K562 (cell line): ENCODE results near the gene KNL1. TPM values are rescaled to one million over a fixed set of nuclear protein-coding genes. Genes with fewer than 3 reads are reported as not detected.

Experiments
- BCL6 ChIP-seq: fragments of 250-450 bp; sonication (Bioruptor Pico); IDR thresholded peaks from 2 replicates; pipeline ENCODE4 v1.4.0; 2020
- DNMT1 ChIP-seq: fragments of 450-650 bp; IDR thresholded peaks from 2 replicates; pipeline ENCODE4 v1.6.1; 2016; ENCODE audit warnings: antibody characterized with exemption, mild to moderate bottlenecking
- GTF2E2 ChIP-seq: fragments of 200-800 bp; sonication (Bioruptor generic); IDR thresholded peaks from 2 replicates; pipeline ENCODE4 v1.6.1; 2016; ENCODE audit warnings: missing genetic modification characterization, missing compliant biosample characterization
- HBP1 ChIP-seq: fragments of 450-650 bp; formaldehyde crosslinking; IDR thresholded peaks from 2 replicates; pipeline ENCODE4 v1.4.0; 2022; ENCODE audit warnings: missing genetic modification characterization
- LEF1 ChIP-seq: fragments of 450-650 bp; IDR thresholded peaks from 2 replicates; pipeline ENCODE4 v1.6.1; 2016; ENCODE audit warnings: mild to moderate bottlenecking
- MNT ChIP-seq, 2 experiments: fragments of 450-650 bp; conservative IDR thresholded peaks; 2 replicates each; pipeline ENCODE4 v1.6.1; 2017; ENCODE audit warnings: mild to moderate bottlenecking in 2 of 2, moderate library complexity in 2 of 2
- MXI1 ChIP-seq: IDR thresholded peaks from 2 replicates; pipeline ENCODE4 v1.6.1; 2011; ENCODE audit warnings: low read depth, mild to moderate bottlenecking, improper control_type of control experiment, low read length
- NCOA4 ChIP-seq: fragments of 450-650 bp; IDR thresholded peaks from 2 replicates; pipeline ENCODE4 v1.6.1; 2018; ENCODE audit warnings: mild to moderate bottlenecking; ENCODE audit not compliant: partially characterized antibody
- PTBP1 ChIP-seq: fragments of 200-400 bp; formaldehyde crosslinking; IDR thresholded peaks from 2 replicates; pipeline ENCODE4 v1.6.1; 2017; ENCODE audit warnings: low read depth, low read length
- RFX1 ChIP-seq: fragments of 450-650 bp; IDR thresholded peaks from 2 replicates; pipeline ENCODE4 v1.6.1; 2016; ENCODE audit warnings: mild to moderate bottlenecking, moderate library complexity
- SOX6 ChIP-seq: fragments of 450-650 bp; IDR thresholded peaks from 2 replicates; pipeline ENCODE4 v1.6.1; 2014; ENCODE audit warnings: mild to moderate bottlenecking
- TAF9B ChIP-seq: fragments of 450-650 bp; IDR thresholded peaks from 2 replicates; pipeline ENCODE4 v1.6.1; 2018; ENCODE audit warnings: mild to moderate bottlenecking; ENCODE audit not compliant: partially characterized antibody
- TBL1XR1 ChIP-seq, 2 experiments: IDR thresholded peaks; 2 replicates each; pipeline ENCODE4 v1.6.1; 2012; ENCODE audit warnings: improper control_type of control experiment in 2 of 2, low read length in 2 of 2, mild to moderate bottlenecking in 1 of 2
- TCF3 ChIP-seq: sonication (generic); formaldehyde crosslinking; IDR thresholded peaks from 2 replicates; pipeline ENCODE4 v1.4.0; 2020; ENCODE audit warnings: mild to moderate bottlenecking, missing genetic modification reagents
- THRAP3 ChIP-seq: fragments of 450-650 bp; IDR thresholded peaks from 2 replicates; pipeline ENCODE4 v1.6.1; 2016; ENCODE audit warnings: mild to moderate bottlenecking, inconsistent platforms, borderline replicate concordance
- TRIM24 ChIP-seq, 2 experiments: fragments of 450-650 bp; IDR thresholded peaks; 2 replicates each; pipeline ENCODE4 v1.6.1; 2016
- ZC3H8 ChIP-seq: fragments of 450-650 bp; IDR thresholded peaks from 2 replicates; pipeline ENCODE4 v1.6.1; 2017
- ZNF121 ChIP-seq: sonication (generic); formaldehyde crosslinking; conservative IDR thresholded peaks from 2 replicates; pipeline ENCODE4 v1.8.0; 2022; ENCODE audit warnings: missing genetic modification reagents
- ZNF398 ChIP-seq: fragments of 250-450 bp; sonication (Bioruptor Pico); IDR thresholded peaks from 2 replicates; pipeline ENCODE4 v1.8.0; 2021; ENCODE audit warnings: moderate library complexity, mild to moderate bottlenecking, inconsistent platforms
- ZNF551 ChIP-seq: fragments of 250-450 bp; sonication (Bioruptor Pico); IDR thresholded peaks from 2 replicates; pipeline ENCODE4 v1.5.0; 2021; ENCODE audit warnings: mild to moderate bottlenecking, moderate library complexity
- polyA plus RNA-seq, 8 experiments: library from polyadenylated mRNA; depleted of rRNA in 4 of 8; stranded (reverse) in 5 of 8; unstranded in 3 of 8; fragments of >200 nt; fragmentation: Nextera tagmentation in 2 of 8; fragmentation: Illumina TruSeq in 1 of 8; extraction: Ambion mirVana in 2 of 8; extraction: Trizol in 1 of 8; gene quantifications; 2 replicates each; pipeline versions ENCODE4 v1.2.1 to v1.2.3, GENCODE V29; 2011 to 2014; ENCODE audit warnings: inconsistent platforms in 1 of 8, missing spikeins in 1 of 8
- total RNA-seq, 7 experiments: library from RNA; depleted of rRNA in 6 of 7; stranded (reverse); fragments of >200 nt in 6 of 7; fragmentation: Illumina TruSeq in 2 of 7; extraction: Trizol in 2 of 7; gene quantifications; 2 replicates each; pipeline versions ENCODE4 v1.2.1 to v1.2.3, GENCODE V29; 2011 to 2021; ENCODE audit warnings: low replicate concordance in 1 of 7
- TF ChIP-seq, protein P1 (sequence below): IDR thresholded peaks from 2 replicates; pipeline ENCODE4 v1.6.1; 2016; ENCODE audit warnings: missing genetic modification characterization, missing compliant biosample characterization
- TF ChIP-seq, protein P2 (sequence below): IDR thresholded peaks from 2 replicates; pipeline ENCODE4 v1.6.1; 2011; ENCODE audit not compliant: insufficient read length; ENCODE audit errors: extremely low read depth

KNL1 gene
- total and polyA plus RNA-seq, 9 of the 15 experiments (the other 6 are each of a cell fraction or from before 2014, with no cell fraction given), result 14.5 to 65.4 (median 34.6) TPM

DNA sequence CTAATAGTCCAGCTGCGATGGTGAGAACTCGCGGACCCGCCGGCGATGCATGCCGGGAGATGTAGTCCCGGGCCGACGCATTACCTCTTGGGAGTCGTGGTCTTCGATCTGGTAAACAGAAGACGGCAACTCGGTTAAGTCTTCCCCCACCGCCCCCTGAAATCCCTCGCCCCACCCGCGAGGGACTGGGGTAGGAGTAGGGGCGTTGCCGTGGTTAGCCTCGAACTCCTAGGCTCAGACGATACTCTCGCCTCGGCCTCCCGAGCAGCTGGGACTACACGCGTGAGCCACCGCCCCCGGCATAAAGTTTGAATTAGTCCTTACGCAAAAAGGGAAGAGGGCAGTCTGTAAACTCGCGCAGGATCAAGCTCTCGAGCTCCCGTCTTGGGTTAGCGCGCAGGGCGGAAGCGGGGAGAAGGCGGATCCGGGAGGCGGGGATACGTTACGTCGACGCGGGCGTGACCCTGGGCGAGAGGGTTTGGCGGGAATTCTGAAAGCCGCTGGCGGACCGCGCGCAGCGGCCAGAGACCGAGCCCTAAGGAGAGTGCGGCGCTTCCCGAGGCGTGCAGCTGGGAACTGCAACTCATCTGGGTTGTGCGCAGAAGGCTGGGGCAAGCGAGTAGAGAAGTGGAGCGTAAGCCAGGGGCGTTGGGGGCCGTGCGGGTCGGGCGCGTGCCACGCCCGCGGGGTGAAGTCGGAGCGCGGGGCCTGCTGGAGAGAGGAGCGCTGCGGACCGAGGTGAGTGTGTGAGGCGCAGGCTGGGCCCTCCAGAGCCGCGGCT is 100.8 kb downstream of the KNL1 start, which contains the start of gene RAD51 (continued):
- no peak for TF ChIP-seq HBP1 (CRISPR knock-in tag)
- peak; percentile 52; the same call in 1 of the 2 replicates for TF ChIP-seq MXI1
- TF ChIP-seq RFX1, result no peak
- no peak for TF ChIP-seq GTF2E2 (tag)
- no peak for TF ChIP-seq TBL1XR1 (IDR thresholded peaks at IDR 0.05; ENCODE audit: low read length in 2 of 2)
- no peak for TF ChIP-seq ZC3H8
- no peak for TF ChIP-seq ZNF121
- TF ChIP-seq, protein P1, sequence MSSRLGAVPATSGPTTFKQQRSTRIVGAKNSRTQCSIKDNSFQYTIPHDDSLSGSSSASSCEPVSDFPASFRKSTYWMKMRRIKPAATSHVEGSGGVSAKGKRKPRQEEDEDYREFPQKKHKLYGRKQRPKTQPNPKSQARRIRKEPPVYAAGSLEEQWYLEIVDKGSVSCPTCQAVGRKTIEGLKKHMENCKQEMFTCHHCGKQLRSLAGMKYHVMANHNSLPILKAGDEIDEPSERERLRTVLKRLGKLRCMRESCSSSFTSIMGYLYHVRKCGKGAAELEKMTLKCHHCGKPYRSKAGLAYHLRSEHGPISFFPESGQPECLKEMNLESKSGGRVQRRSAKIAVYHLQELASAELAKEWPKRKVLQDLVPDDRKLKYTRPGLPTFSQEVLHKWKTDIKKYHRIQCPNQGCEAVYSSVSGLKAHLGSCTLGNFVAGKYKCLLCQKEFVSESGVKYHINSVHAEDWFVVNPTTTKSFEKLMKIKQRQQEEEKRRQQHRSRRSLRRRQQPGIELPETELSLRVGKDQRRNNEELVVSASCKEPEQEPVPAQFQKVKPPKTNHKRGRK (tag), result no peak
- TF ChIP-seq ZNF398 (CRISPR knock-in tag), result no peak
- no peak for TF ChIP-seq DNMT1
- peak; percentile 79 for TF ChIP-seq TAF9B
- no peak for TF ChIP-seq BCL6 (CRISPR knock-in tag)
- TF ChIP-seq LEF1, result no peak
- TF ChIP-seq NCOA4, result no peak
- TF ChIP-seq ZNF551 (CRISPR knock-in tag), result no peak
- TF ChIP-seq MNT (conservative IDR thresholded peaks at IDR 0.05), result peak; percentile 89 to 95
- TF ChIP-seq THRAP3, result no peak
- TF ChIP-seq SOX6, result no peak; the same call in 1 of the 2 replicates
- TF ChIP-seq, protein P2, sequence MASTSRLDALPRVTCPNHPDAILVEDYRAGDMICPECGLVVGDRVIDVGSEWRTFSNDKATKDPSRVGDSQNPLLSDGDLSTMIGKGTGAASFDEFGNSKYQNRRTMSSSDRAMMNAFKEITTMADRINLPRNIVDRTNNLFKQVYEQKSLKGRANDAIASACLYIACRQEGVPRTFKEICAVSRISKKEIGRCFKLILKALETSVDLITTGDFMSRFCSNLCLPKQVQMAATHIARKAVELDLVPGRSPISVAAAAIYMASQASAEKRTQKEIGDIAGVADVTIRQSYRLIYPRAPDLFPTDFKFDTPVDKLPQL, result no peak
- peak in 1 of 2 experiments; percentile 42; a peak in 1 of 4 replicates for TF ChIP-seq TRIM24 (IDR thresholded peaks at IDR 0.05)
- peak; percentile 1; the same call in 1 of the 2 replicates for TF ChIP-seq TCF3 (CRISPR knock-in tag)
- TF ChIP-seq PTBP1, result no peak
